ENCODE data around the gene UGT1A8.
"Not testable (repeated sequence)": the region's sequence is repeated elsewhere in the genome, so short reads cannot be mapped to it uniquely, and the experiment has no call there.

UGT1A8 gene

GRCh38 chr2:233638836-233639235 lies 21.4 kb downstream of the UGT1A8 start:
- in situ Hi-C loops (cut with MboI; ENCODE audit: low sequenced_read_pairs) = no loop called here

GRCh38 chr2:233639860-233640259 lies 22.4 kb downstream of the UGT1A8 start:
- in situ Hi-C loops (cut with MboI; ENCODE audit: low sequenced_read_pairs) = no loop called here

- in situ Hi-C loops (cut with MboI; ENCODE audit: low sequenced_read_pairs) = no loop called here
These were observed 25.7 kb downstream of the UGT1A8 start for GRCh38 chr2:233643128-233643527.

GRCh38 chr2:233646033-233646432 lies 28.6 kb downstream of the UGT1A8 start:
- in situ Hi-C loops (cut with MboI; ENCODE audit: low sequenced_read_pairs) = not testable (repeated sequence)

- in situ Hi-C loops (cut with MboI; ENCODE audit: low sequenced_read_pairs) = no loop called here
These were observed 33.5 kb downstream of the UGT1A8 start for GRCh38 chr2:233650981-233651380.

- in situ Hi-C loops (cut with MboI; ENCODE audit: low sequenced_read_pairs) = no loop called here
These were observed 34.0 kb downstream of the UGT1A8 start for GRCh38 chr2:233651430-233651829.

- in situ Hi-C loops (cut with MboI; ENCODE audit: low sequenced_read_pairs) = no loop called here
These were observed 37.1 kb downstream of the UGT1A8 start for GRCh38 chr2:233654501-233654900.

GRCh38 chr2:233655043-233655442 lies 37.6 kb downstream of the UGT1A8 start:
- in situ Hi-C loops (cut with MboI; ENCODE audit: low sequenced_read_pairs) = no loop called here

- in situ Hi-C loops (cut with MboI; ENCODE audit: low sequenced_read_pairs) = not testable (repeated sequence)
These were observed 38.5 kb downstream of the UGT1A8 start for GRCh38 chr2:233655943-233656342.

GRCh38 chr2:233656443-233656842 lies 39.0 kb downstream of the UGT1A8 start:
- in situ Hi-C loops (cut with MboI; ENCODE audit: low sequenced_read_pairs) = no loop called here

- in situ Hi-C loops (cut with MboI; ENCODE audit: low sequenced_read_pairs) = no loop called here
These were observed 41.2 kb downstream of the UGT1A8 start for GRCh38 chr2:233658610-233659009.

- in situ Hi-C loops (cut with MboI; ENCODE audit: low sequenced_read_pairs) = no loop called here
These were observed 46.5 kb downstream of the UGT1A8 start for GRCh38 chr2:233663911-233664310.

GRCh38 chr2:233668605-233669260 lies 51.3 kb downstream of the UGT1A8 start:
- in situ Hi-C loops (cut with MboI; ENCODE audit: low sequenced_read_pairs) = no loop called here

GRCh38 chr2:233671290-233672161 lies 54.1 kb downstream of the UGT1A8 start, which contains the start of gene UGT1A9:
TSS of gene UGT1A9 (plus strand) at chr2:233671898. CDS start at chr2:233671935, 37 bp downstream.
- in situ Hi-C loops (cut with MboI; ENCODE audit: low sequenced_read_pairs) = no loop called here

GRCh38 chr2:233672886-233673285 lies 55.5 kb downstream of the UGT1A8 start:
- in situ Hi-C loops (cut with MboI; ENCODE audit: low sequenced_read_pairs) = no loop called here

- in situ Hi-C loops (cut with MboI; ENCODE audit: low sequenced_read_pairs) = no loop called here
These were observed 56.5 kb downstream of the UGT1A8 start for GRCh38 chr2:233673896-233674295.

- in situ Hi-C loops (cut with MboI; ENCODE audit: low sequenced_read_pairs) = no loop called here
These were observed 56.9 kb downstream of the UGT1A8 start for GRCh38 chr2:233674314-233674713.

- in situ Hi-C loops (cut with MboI; ENCODE audit: low sequenced_read_pairs) = no loop called here
These were observed 57.6 kb downstream of the UGT1A8 start for GRCh38 chr2:233674995-233675394.

GRCh38 chr2:233676046-233676445 lies 58.6 kb downstream of the UGT1A8 start:
- in situ Hi-C loops (cut with MboI; ENCODE audit: low sequenced_read_pairs) = no loop called here

GRCh38 chr2:233679196-233679595 lies 61.8 kb downstream of the UGT1A8 start:
- in situ Hi-C loops (cut with MboI; ENCODE audit: low sequenced_read_pairs) = no loop called here

GRCh38 chr2:233680361-233681045 lies 63.1 kb downstream of the UGT1A8 start:
- in situ Hi-C loops (cut with MboI; ENCODE audit: low sequenced_read_pairs) = no loop called here

Data from HL-60/S4 treated with retinoic acid at 250 ng/mL for 4 days and 3 days (cell line).